Stromal cell of bone marrow (primary cell): ENCODE data around the gene GID8.

Experiments used
- DNase-seq: peaks from one replicate; pipeline ENCODE4 v3.0.0-alpha.2; 2012; ENCODE audit warnings: low read depth

The GID8 gene

GRCh38 chr20:62970307-62971210 lies 32.6 kb downstream of the GID8 start:
- DNase-seq: no peak

- no peak for DNase-seq
Observed at GRCh38 chr20:62971211-62971949, 33.4 kb downstream of the GID8 start.

GRCh38 chr20:62971950-62972844 lies 34.2 kb downstream of the GID8 start:
- DNase-seq: peak; percentile 57

- no peak for DNase-seq
Observed at GRCh38 chr20:62972845-62973745, 35.1 kb downstream of the GID8 start.

- no peak for DNase-seq
Observed at GRCh38 chr20:62975251-62975760, 37.4 kb downstream of the GID8 start.

GRCh38 chr20:62975812-62976508 lies 38.0 kb downstream of the GID8 start:
- no peak for DNase-seq

GRCh38 chr20:62976886-62977285 lies 38.9 kb downstream of the GID8 start:
- DNase-seq: no peak

- DNase-seq: no peak
Observed at GRCh38 chr20:62977613-62978560, 39.9 kb downstream of the GID8 start.

- DNase-seq: no peak
Observed at GRCh38 chr20:62978561-62978943, 40.6 kb downstream of the GID8 start.

- no peak for DNase-seq
Observed at GRCh38 chr20:62979310-62979709, 41.4 kb downstream of the GID8 start.

GRCh38 chr20:62979876-62980373 lies 42.0 kb downstream of the GID8 start:
- no peak for DNase-seq

- no peak for DNase-seq
Observed at GRCh38 chr20:62980380-62980960, 42.5 kb downstream of the GID8 start.

- DNase-seq: peak; percentile 2
Observed at GRCh38 chr20:62980970-62981369, 43.0 kb downstream of the GID8 start.

- no peak for DNase-seq
Observed at GRCh38 chr20:62982124-62983075, 44.5 kb downstream of the GID8 start.

- DNase-seq: no peak
Observed at GRCh38 chr20:62983210-62983609, 45.3 kb downstream of the GID8 start.

- no peak for DNase-seq
Observed at GRCh38 chr20:62984666-62985443, 46.9 kb downstream of the GID8 start.

GRCh38 chr20:62985444-62985778 lies 47.5 kb downstream of the GID8 start:
- no peak for DNase-seq
